Esophagus squamous epithelium (tissue), 4 donors: ENCODE results near the gene TNRC6A.

ENCODE experiments used
- CTCF ChIP-seq, 6 experiments: fragments of 450-650 bp in 4 of 6; fragments of 200-600 bp in 2 of 6; sonication (generic) in 2 of 6; IDR thresholded peaks; one replicate each; pipeline ENCODE4 v1.5.1; 2016 to 2019; ENCODE audit warnings: antibody characterized with exemption in 6 of 6, mild to moderate bottlenecking in 4 of 6, moderate library complexity in 4 of 6
- POLR2A ChIP-seq, 4 donors: fragments of 450-650 bp; IDR thresholded peaks; one replicate each; pipeline ENCODE4 v1.6.1; 2017; ENCODE audit warnings: antibody characterized with exemption in 4 of 4, mild to moderate bottlenecking in 4 of 4, moderate library complexity in 3 of 4

GRCh38 chr16:24734382-24734781 lies 4.9 kb downstream of the TNRC6A start:
- no peak for TF ChIP-seq POLR2A (IDR thresholded peaks at IDR 0.05)
- TF ChIP-seq CTCF (IDR thresholded peaks at IDR 0.05), result no peak
